Measurements from ENCODE around the gene MS4A10. TPM values are rescaled to one million over a fixed set of nuclear protein-coding genes. Genes with fewer than 3 reads are reported as not detected.

Gene MS4A10
- polyA plus RNA-seq, 2 of the 4 experiments (the other 2 are of a cell fraction) = not detected

GRCh38 chr11:60809691-60810090, 24.6 kb downstream of the MS4A10 start:
- DNase-seq (ENCODE audit: low read depth in 1 of 2, low spot score in 1 of 2) = no peak
- Histone ChIP-seq H3K4me1 (no peaks in the 10 kb centered on the region), H3K4me3 (no peak overlapping the region), H3K27ac (no peak overlapping the region), H3K4me2 (no peak overlapping the region), H3K9me3 (no peaks in the 10 kb centered on the region)
- FAIRE-seq = no peak
- POLR2A ChIA-PET = no interaction called here
- TF ChIP-seq CBX2 (IDR thresholded peaks at IDR 0.05; ENCODE audit: borderline replicate concordance, low read depth) (no peak), ZC3H11A (IDR thresholded peaks at IDR 0.05) (no peak), CEBPB (IDR thresholded peaks at IDR 0.05) (no peak), ESRRA (IDR thresholded peaks at IDR 0.05; ENCODE audit: borderline replicate concordance, low read length) (no peak), TP53 (CRISPR knock-in tag; IDR thresholded peaks at IDR 0.05) (no peak), NFE2L2 (conservative IDR thresholded peaks at IDR 0.05; ENCODE audit: low read length) (no peak), SMC3 (IDR thresholded peaks at IDR 0.05) (no peak), POLR2A (IDR thresholded peaks at IDR 0.05; ENCODE audit: low read length) (no peak), HEYL (CRISPR knock-in tag; IDR thresholded peaks at IDR 0.05) (no peak), BHLHE40 (IDR thresholded peaks at IDR 0.05; ENCODE audit: low read depth, low read length) (no peak), EHF (CRISPR knock-in tag; IDR thresholded peaks at IDR 0.05) (no peak), ATOH8 (CRISPR knock-in tag; IDR thresholded peaks at IDR 0.05; ENCODE audit: low read depth) (no peak), POLR2AphosphoS2 (conservative IDR thresholded peaks at IDR 0.05; ENCODE audit: low read length) (no peak), ELK1 (IDR thresholded peaks at IDR 0.05; ENCODE audit: low read depth, low read length) (no peak)
- ATAC-seq = no peak
- CTCF ChIA-PET = interaction anchor here (1.4 kb wide), 1 partner anchor 22 kb away, joined by 3 read pairs; no protein-coding TSS in a partner anchor
- WGBS (ENCODE audit: missing lambda C conversion rate) = 66% methylated on average over 11 of the region's 11 CpGs

- TF ChIP-seq MAX (IDR thresholded peaks at IDR 0.05) = no peak
- TF ChIP-seq MYC (IDR thresholded peaks at IDR 0.05; ENCODE audit: borderline replicate concordance, low read length) = no peak
- no peak for TF ChIP-seq JUN (IDR thresholded peaks at IDR 0.05)
- no peak for TF ChIP-seq EP300 (IDR thresholded peaks at IDR 0.05)
- no peak for TF ChIP-seq PBX3 (IDR thresholded peaks at IDR 0.05)
- no peak for TF ChIP-seq ESRRA (IDR thresholded peaks at IDR 0.05; ENCODE audit: borderline replicate concordance, low read length)
- no peak for TF ChIP-seq ZNF302 (CRISPR knock-in tag; IDR thresholded peaks at IDR 0.05)
- no peak for TF ChIP-seq ZSCAN20 (CRISPR knock-in tag; IDR thresholded peaks at IDR 0.05)
- TF ChIP-seq HEYL (CRISPR knock-in tag; IDR thresholded peaks at IDR 0.05) = no peak
- TF ChIP-seq TFCP2L1 (CRISPR knock-in tag; IDR thresholded peaks at IDR 0.05) = no peak
- TF ChIP-seq REST (IDR thresholded peaks at IDR 0.05) = no peak
- Histone ChIP-seq H3K4me1 (no peaks in the 10 kb centered on the region), H3K9me3 (no peaks in the 10 kb centered on the region), H3K27ac (no peak overlapping the region), H3K4me3 (no peak overlapping the region), H3K4me2 (no peak overlapping the region)
- DNase-seq (ENCODE audit: low read depth in 1 of 2, low spot score in 1 of 2) (no peak), FAIRE-seq (no peak), ATAC-seq (no peak)
- WGBS (ENCODE audit: missing lambda C conversion rate) = 79% methylated on average over 4 of the region's 4 CpGs
- ChIA-PET CTCF (interaction anchor here (1.4 kb wide), 1 partner anchor 22 kb away, joined by 3 read pairs; no protein-coding TSS in a partner anchor), POLR2A (no interaction called here)
Measured at GRCh38 chr11:60810151-60810550, 25.0 kb downstream of the MS4A10 start.

Measured in A549 (cell line).